ENCODE measurements around the gene FCRL5.

DNA sequence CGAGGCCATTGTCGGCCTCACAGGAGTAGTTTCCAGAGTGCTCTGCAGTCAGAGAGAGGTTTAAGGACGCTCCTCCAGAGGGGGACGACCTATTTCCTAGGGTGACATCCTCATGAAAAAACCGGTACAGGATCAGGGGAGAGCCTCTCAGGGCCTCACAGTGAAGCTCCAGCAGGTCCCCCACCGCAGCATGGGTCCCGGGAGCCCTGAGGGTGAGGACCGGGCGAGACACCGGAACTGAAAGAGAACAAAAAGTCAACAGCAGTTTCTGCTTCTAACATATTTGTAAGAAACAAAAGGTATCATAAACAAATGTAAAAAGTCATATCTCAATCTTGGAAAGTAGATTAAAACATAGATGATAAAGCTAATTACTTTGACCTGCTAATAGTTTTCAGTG, 31.3 kb downstream of the FCRL5 start:
- TF ChIP-seq EZH2 (IDR thresholded peaks at IDR 0.05) = no peak
- no peak for TF ChIP-seq POLR2AphosphoS5 (IDR thresholded peaks at IDR 0.05; ENCODE audit: borderline replicate concordance, low read depth, low read length)
- TF ChIP-seq FOXP2 (optimal IDR thresholded peaks at IDR 0.05; ENCODE audit: control extremely low read depth, extremely low read length, insufficient read depth) = no peak

Data from SK-N-MC (cell line).